GM21529 (cell line): ENCODE data around the gene GPR89A.
"Not testable (repeated sequence)": the region's sequence is repeated elsewhere in the genome, so short reads cannot be mapped to it uniquely, and the experiment has no call there.

Source experiments
- ATAC-seq: cut with Tn5 transposase; IDR thresholded peaks from one replicate; pipeline ENCODE4 v1.9.1; 2021; ENCODE audit not compliant: unreplicated experiment

The GPR89A gene

DNA sequence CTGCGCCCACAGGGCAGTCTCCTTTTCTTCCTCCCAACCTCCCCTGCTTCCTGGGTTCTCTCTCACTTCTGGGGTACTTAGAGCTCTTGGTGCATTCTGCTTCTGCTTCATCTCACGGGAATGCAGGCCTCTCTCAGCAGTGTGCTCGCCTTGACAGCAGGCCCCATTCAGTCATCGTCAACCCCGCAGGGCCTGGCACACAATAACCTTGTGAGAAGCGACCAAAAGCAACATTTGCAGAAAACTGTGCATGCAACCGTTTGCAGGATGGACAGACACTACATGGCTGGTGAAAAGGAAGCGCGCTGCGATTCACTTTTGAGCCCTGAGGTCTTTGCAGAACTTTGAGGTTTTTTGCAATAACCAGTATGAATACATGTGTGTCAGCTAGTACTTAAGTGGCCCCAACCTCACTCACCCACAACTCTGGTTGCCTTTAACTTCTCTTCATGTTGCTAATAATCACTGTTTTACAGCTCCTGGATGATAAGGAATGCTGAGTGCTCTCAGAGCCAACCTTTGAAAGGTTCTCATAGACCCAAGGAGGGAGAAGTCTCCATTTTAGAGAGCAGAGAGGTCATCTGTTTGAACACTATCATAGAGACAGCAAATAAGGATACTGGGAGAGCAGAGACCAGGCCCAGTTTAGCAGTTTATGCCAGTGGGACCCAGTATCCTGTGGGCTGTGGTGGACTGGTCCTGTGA is 109.0 kb downstream of the GPR89A start:
- ATAC-seq, result no peak

DNA sequence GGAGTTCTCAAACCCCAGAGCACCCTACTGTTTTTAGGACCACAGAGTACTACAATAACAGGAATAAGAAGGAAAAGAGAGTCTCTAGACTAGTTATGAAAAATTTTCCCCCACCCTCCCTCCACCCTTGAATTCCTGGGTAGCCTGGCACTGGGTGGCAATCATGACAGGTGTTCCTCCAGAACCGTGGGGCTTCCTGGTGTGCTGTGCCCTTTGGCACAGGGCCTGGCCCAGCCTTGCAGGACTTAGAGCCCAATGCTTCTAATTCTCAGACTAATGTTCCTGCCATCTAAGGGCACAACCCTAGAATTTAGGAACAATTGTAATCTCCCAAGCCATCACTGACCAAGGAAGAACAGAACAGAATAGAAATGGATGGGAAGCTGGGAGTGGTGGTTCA is 110.0 kb downstream of the GPR89A start:
- ATAC-seq, result no peak

DNA sequence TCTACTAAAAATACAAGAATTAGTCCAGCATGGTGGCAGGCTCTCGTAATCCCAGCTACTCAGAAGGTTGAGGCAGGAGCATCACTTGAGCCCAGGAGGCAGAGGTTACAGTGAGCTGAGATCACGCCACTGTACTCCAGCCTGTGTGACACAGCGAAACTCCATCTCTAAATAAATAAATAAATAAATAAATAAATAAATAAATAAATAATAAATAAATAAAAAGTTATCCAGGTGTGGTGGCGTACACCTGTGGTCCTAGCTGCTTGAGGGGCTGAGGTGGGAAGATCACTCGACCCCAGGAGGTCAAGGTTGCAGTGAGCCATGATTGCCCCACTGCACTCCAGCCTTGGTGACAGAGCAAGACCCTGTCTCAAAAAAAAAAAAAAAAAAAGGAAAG is 110.7 kb downstream of the GPR89A start:
- not testable (repeated sequence) for ATAC-seq

DNA sequence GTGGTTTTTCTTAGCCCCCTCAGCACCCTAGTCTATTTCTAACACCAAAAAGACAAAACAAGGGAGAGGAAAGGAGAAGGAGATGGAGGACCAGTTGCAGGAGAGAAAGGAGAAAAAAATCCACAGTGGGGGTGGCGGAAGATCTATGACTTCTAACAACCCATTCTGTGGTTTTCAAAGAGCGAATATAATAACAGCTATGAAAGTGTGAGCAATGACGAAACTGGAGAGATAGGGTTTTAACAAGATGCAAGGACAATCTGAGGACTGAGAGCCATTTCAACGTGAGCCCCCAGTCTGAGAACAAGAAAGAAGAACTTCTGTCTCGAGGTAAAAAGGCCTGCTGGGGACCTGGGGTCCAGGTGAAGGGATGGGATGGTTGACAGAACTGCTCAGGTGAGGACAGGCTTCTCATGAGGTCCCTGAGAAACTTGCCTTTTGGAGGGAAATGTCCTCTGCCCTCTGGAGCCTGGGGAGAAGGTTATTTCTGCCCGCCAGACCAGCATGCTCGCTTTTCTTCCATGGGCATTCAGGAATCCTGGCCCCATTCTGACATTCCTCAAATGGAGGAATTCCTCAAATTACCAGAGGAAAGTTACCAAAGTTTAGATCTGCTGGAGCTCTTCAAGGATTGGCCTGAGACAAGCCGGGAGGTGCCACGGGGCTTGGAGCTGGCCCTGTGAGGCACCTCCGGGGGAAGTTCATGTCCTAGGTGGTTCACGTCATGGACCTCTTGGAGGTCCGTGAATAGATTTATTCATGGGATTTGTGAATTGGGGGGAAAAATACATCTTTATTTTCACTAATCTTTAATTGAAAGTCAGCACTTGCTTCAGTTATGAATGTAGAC is 111.7 kb downstream of the GPR89A start, which contains the start of gene CD160:
Gene CD160, plus strand, starts transcription at position 270 of the 850 bp plus-strand sequence. CDS start 8,829 bp downstream, outside the sequence.
- no peak for ATAC-seq
